Effector memory CD8-positive, alpha-beta T cell (primary cell): Measurements from ENCODE around the gene DAAM2.

Experiments
- ATAC-seq: fragments of 150-1000 bp; cut with Tn5 transposase; replicated peaks from 2 replicates; pipeline ENCODE4 v1.10.0; 2021; ENCODE audit warnings: mild to moderate bottlenecking, moderate library complexity
- DNase-seq, 3 experiments: peaks; one replicate each; pipeline ENCODE4 v3.0.0; 2021
- H3K27ac Mint-ChIP-seq, 2 donors: one replicate each; pipeline ENCODE4 v1.8.0; 2022; ENCODE audit warnings: mild to moderate bottlenecking in 2 of 2, mixed read lengths in 2 of 2, moderate library complexity in 2 of 2
- H3K27me3 Mint-ChIP-seq, 2 donors: one replicate each; pipeline ENCODE4 v1.8.0; 2022; ENCODE audit warnings: mixed read lengths in 2 of 2
- H3K36me3 Mint-ChIP-seq: one replicate; pipeline ENCODE4 v1.8.0; 2022; ENCODE audit warnings: mild to moderate bottlenecking, moderate library complexity, mixed read lengths; ENCODE audit not compliant: insufficient read depth
- H3K4me1 Mint-ChIP-seq, 2 donors: one replicate each; pipeline ENCODE4 v1.8.0; 2022; ENCODE audit warnings: low read depth in 2 of 2, mixed read lengths in 2 of 2
- H3K4me3 Mint-ChIP-seq, 2 donors: one replicate each; pipeline ENCODE4 v1.8.0; 2022; ENCODE audit warnings: mild to moderate bottlenecking in 2 of 2, mixed read lengths in 2 of 2, moderate library complexity in 2 of 2
- H3K9me3 Mint-ChIP-seq, 2 donors: one replicate each; pipeline ENCODE4 v1.8.0; 2022; ENCODE audit warnings: mixed read lengths in 2 of 2

The DAAM2 gene

DNA sequence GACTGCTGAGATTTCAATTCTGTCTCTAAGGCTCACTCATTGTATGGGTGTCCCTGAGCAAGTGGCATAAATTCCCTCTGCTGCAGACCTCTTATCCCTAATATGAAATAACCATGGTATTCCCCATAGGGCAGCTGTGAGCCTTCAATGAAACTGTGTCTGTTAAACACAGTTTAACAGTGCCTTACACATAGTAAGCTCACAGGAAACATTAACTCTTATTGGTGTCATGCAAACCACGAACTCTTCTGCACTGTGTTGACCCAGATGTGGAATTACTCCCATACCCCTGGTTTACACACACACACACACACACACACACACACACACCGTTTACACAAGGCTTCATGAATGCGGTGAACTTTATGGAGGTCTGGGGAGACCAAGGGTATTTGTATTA is 23.2 kb downstream of the DAAM2 start:
- no peak for DNase-seq
- H3K27ac Mint-ChIP-seq = no peak overlapping the region
- no peak overlapping the region for H3K4me3 Mint-ChIP-seq
- H3K27me3 Mint-ChIP-seq = peaks cover 12 to 38% of the 10 kb centered on the region in 2 donors
- no peaks in the 10 kb centered on the region for H3K36me3 Mint-ChIP-seq
- ATAC-seq = no peak
- no peaks in the 10 kb centered on the region for H3K4me1 Mint-ChIP-seq
- no peaks in the 10 kb centered on the region for H3K9me3 Mint-ChIP-seq

DNA sequence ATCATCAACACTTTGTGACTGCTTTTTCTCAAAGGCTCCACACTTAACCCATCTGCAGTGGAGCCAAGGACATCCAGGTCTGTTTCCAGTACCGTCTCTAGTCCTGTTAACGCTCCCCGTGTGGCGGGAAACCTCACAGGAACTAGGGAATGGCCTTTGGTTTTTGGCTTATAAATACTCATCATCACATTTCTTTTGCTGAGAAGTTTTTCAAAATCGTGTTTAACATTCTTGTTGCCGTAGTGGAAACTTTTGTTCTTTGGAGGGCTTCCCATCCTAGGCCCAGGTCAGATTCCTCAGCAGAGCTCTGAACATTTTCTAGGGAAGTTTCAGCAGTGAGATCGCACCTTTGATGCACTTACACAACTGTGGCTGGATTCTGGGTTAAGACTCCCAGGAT is 24.6 kb downstream of the DAAM2 start:
- DNase-seq (no peak), ATAC-seq (no peak)
- peaks cover 7 to 38% of the 10 kb centered on the region in 2 donors for H3K27me3 Mint-ChIP-seq
- no peak overlapping the region for H3K27ac Mint-ChIP-seq
- no peaks in the 10 kb centered on the region for H3K9me3 Mint-ChIP-seq
- H3K36me3 Mint-ChIP-seq = no peaks in the 10 kb centered on the region
- H3K4me3 Mint-ChIP-seq = no peak overlapping the region
- H3K4me1 Mint-ChIP-seq = no peaks in the 10 kb centered on the region

- H3K27me3 Mint-ChIP-seq = peaks cover 8 to 28% of the 10 kb centered on the region in 2 donors
- no peak overlapping the region for H3K4me3 Mint-ChIP-seq
- H3K9me3 Mint-ChIP-seq = no peaks in the 10 kb centered on the region
- H3K36me3 Mint-ChIP-seq = no peaks in the 10 kb centered on the region
- no peak for ATAC-seq
- no peaks in the 10 kb centered on the region for H3K4me1 Mint-ChIP-seq
- no peak overlapping the region for H3K27ac Mint-ChIP-seq
- DNase-seq = no peak
These were observed 26.5 kb downstream of the DAAM2 start for GRCh38 chr6:39818695-39819094.

DNA sequence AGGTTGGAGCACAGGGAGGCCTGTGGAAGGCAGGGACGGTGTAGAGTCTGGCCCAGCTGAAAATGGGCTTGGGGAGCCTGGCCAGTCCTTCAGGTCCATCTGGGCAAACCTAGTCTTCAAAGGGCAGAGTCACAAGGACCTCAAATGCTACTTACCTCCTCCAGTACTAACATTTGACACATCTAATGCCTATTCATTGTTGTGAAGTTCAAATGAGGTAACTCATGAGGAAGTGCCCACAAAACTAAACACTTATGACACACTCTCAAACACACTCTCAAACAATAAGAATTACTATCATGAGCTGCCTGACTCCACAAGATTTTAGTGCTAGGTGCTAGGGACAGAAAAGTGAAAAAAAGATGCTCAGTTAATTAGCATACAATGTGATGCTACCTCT is 27.1 kb downstream of the DAAM2 start:
- no peak for DNase-seq
- Mint-ChIP-seq H3K9me3 (no peaks in the 10 kb centered on the region), H3K4me3 (no peak overlapping the region), H3K4me1 (no peaks in the 10 kb centered on the region), H3K36me3 (no peaks in the 10 kb centered on the region), H3K27me3 (peaks cover 8 to 25% of the 10 kb centered on the region in 2 donors), H3K27ac (no peak overlapping the region)
- ATAC-seq = no peak

DNA sequence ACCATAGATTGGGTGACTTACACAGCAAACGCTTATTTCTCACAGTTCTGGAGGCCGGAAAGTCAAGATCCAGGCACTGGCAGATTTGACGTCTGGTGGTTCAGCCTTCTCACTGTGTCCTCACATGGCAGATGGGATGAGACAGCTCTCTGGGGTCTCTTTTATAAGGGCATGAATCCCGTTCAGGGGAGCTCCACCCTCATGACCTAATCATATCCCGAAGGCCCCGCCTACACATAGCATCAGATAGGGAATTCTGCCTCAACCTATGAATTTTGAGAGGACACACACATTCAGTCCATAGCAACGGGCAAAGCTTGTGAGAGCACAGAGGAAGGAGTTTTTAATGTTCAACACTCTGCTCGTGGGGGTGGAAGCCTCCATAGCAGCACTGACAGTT is 27.5 kb downstream of the DAAM2 start:
- Mint-ChIP-seq H3K36me3 (no peaks in the 10 kb centered on the region), H3K9me3 (no peaks in the 10 kb centered on the region), H3K27me3 (peaks cover 8 to 22% of the 10 kb centered on the region in 2 donors), H3K4me1 (no peaks in the 10 kb centered on the region), H3K27ac (no peak overlapping the region), H3K4me3 (no peak overlapping the region)
- DNase-seq = no peak
- ATAC-seq = no peak

DNA sequence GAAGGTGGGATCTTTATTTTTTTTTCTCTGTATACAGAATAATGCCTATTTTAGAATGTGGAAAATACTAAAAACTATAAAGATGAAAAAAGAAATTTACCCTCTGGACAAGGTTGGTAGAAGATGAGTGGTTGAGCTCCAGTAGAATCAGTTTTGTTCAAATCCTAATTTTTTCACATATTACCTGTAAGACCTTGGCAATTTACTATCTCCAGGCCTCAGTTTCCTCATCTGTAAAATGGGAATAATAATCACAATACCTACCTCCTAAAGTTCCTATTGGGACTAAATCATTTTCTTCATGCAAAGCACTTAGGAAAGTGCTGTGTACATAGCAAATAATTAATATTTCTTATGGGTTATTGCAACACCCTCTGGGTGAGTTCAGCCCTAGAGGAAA is 28.4 kb downstream of the DAAM2 start:
- DNase-seq = no peak
- ATAC-seq = no peak
- Mint-ChIP-seq H3K4me3 (no peak overlapping the region), H3K4me1 (no peaks in the 10 kb centered on the region), H3K27me3 (peaks cover 8 to 22% of the 10 kb centered on the region in 2 donors), H3K9me3 (no peaks in the 10 kb centered on the region), H3K36me3 (no peaks in the 10 kb centered on the region), H3K27ac (no peak overlapping the region)

- Mint-ChIP-seq H3K27ac (no peak overlapping the region), H3K27me3 (peaks cover 8 to 25% of the 10 kb centered on the region in 2 donors), H3K36me3 (no peaks in the 10 kb centered on the region), H3K4me3 (no peak overlapping the region), H3K9me3 (no peaks in the 10 kb centered on the region), H3K4me1 (no peaks in the 10 kb centered on the region)
- ATAC-seq (no peak), DNase-seq (no peak)
These were observed 29.0 kb downstream of the DAAM2 start for GRCh38 chr6:39821046-39821740.

DNA sequence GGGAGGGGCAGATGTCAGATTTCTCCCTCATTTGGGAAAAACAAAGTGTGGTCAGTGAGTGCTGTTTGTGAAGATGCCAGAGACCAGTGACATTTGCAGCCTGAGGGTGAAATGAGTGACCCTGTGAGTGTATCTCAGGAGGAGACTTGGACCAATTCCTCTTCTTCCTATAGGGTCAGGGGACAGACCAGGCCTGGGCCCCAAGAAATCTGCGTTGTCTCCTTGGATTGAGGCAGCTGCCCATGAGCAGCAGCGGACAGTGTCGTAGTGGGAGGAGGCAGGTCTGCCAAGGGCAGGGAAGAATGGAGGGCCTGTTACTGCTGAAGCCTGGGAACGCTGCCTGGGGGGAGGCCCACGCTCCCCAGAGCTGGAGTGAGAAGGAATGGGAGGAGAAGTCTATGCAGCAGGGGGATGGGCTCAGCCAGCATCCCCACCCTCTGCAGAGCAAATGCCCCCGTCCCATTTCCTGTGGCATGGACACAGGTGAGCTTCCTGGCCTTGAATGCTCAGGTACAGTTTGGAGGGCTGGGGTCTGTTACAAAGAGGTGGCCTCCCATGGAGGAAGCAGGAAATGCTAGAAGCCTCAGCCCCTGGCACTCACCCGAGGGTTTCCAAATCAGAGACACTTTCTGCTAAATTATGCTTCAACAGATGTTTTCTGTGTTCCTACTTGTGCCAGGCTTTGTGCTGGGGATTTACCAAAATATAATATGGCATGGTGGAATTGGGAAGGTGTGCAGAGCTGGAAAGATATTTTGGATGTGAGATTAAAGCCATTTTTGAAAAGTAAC is 29.8 kb downstream of the DAAM2 start:
- H3K27ac Mint-ChIP-seq = no peak overlapping the region
- no peaks in the 10 kb centered on the region for H3K9me3 Mint-ChIP-seq
- ATAC-seq (no peak), DNase-seq (no peak)
- H3K36me3 Mint-ChIP-seq = no peaks in the 10 kb centered on the region
- no peak overlapping the region for H3K4me3 Mint-ChIP-seq
- H3K4me1 Mint-ChIP-seq = no peaks in the 10 kb centered on the region
- peaks cover 9 to 28% of the 10 kb centered on the region in 2 donors for H3K27me3 Mint-ChIP-seq

DNA sequence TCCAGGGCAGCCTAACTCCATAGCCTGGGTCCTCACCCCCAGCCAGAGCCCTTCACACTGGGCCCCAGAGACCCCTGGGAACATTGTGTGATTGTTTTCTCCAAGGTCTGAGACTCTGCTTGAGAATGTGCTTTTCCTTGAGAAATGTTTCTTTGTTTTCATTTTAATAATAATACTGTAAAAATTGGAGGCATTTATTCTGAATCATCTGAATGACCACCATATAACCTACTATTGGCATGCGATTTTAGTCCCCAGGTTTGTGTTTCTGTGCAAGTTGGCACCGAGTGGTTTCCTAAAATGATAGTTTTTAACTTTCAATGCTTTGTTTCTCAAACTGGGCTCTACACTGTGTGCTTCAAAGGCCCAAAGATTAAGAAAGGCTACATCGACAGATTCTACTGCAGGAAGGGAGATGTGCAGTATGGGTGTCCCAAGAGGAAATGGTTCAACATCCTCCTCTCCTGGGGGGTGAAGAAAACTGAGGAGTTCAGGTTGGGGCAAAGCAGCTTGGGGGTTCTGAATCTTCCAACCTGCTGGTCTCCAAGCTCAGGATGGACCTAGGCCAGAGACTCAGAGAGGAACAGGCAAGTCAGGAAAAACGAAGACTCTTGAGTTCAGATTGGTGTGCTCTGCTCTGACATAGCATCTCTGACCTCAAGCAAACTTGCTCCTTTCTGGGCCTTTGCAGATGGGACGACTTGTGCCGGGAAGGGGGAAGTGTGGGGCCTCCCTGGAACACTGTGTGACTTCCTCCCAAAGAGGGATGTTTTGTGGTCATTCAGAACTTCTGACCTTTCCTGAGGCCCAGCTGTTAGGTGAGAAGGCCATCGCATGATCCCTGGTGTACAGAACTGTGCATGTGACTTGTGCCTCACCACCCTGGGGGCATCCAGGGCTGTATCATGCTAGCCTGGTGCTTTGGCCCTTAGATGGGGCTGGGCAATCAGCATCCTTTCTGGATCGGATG is 31.0 kb downstream of the DAAM2 start:
- ATAC-seq = no peak
- H3K9me3 Mint-ChIP-seq = no peaks in the 10 kb centered on the region
- no peak overlapping the region for H3K27ac Mint-ChIP-seq
- H3K4me3 Mint-ChIP-seq = no peak overlapping the region
- H3K4me1 Mint-ChIP-seq = no peaks in the 10 kb centered on the region
- no peaks in the 10 kb centered on the region for H3K36me3 Mint-ChIP-seq
- DNase-seq = no peak
- H3K27me3 Mint-ChIP-seq = peaks cover 13 to 40% of the 10 kb centered on the region in 2 donors

- Mint-ChIP-seq H3K4me3 (no peak overlapping the region), H3K4me1 (no peaks in the 10 kb centered on the region), H3K27me3 (peaks cover 13 to 40% of the 10 kb centered on the region in 2 donors), H3K9me3 (no peaks in the 10 kb centered on the region), H3K36me3 (no peaks in the 10 kb centered on the region), H3K27ac (no peak overlapping the region)
- DNase-seq = no peak
- no peak for ATAC-seq
These were observed 32.1 kb downstream of the DAAM2 start for GRCh38 chr6:39824030-39824926.

GRCh38 chr6:39829331-39829730 is 37.2 kb downstream of the DAAM2 start:
- Mint-ChIP-seq H3K4me3 (no peak overlapping the region), H3K36me3 (no peaks in the 10 kb centered on the region), H3K4me1 (no peaks in the 10 kb centered on the region), H3K27ac (no peak overlapping the region), H3K9me3 (no peaks in the 10 kb centered on the region), H3K27me3 (peaks cover 10 to 55% of the 10 kb centered on the region in 2 donors)
- ATAC-seq (no peak), DNase-seq (no peak)

- H3K27ac Mint-ChIP-seq = no peak overlapping the region
- DNase-seq = no peak
These were observed 38.3 kb downstream of the DAAM2 start for GRCh38 chr6:39830444-39830843.

More at GRCh38 chr6:39830444-39830843, 38.3 kb downstream of the DAAM2 start:
- H3K9me3 Mint-ChIP-seq = no peaks in the 10 kb centered on the region
- no peak overlapping the region for H3K4me3 Mint-ChIP-seq
- H3K4me1 Mint-ChIP-seq = no peaks in the 10 kb centered on the region
- peaks cover 16 to 60% of the 10 kb centered on the region in 2 donors for H3K27me3 Mint-ChIP-seq
- no peaks in the 10 kb centered on the region for H3K36me3 Mint-ChIP-seq
- ATAC-seq = no peak
